IMR-90 (cell line): ENCODE results near the gene PIGW. TPM values are rescaled to one million over a fixed set of nuclear protein-coding genes. Genes with fewer than 3 reads are reported as not detected.

Source experiments
- ATAC-seq: fragments of 200-7000 bp; cut with Tn5 transposase; 2 replicates; pipeline ENCODE4 v1.9.1; 2020; ENCODE audit warnings: low read depth, mild to moderate bottlenecking, moderate library complexity
- BruUV-seq: library from RNA; stranded (reverse); fragments of 400-500 nt; replicated peaks from 2 replicates; lab custom pipeline; 2021; lab: Mats Ljungman, UMichigan
- CTCF ChIA-PET: fragments of 300-600 bp; formaldehyde crosslinking; extraction: SDS; loops from one replicate; lab custom pipeline; 2021; ENCODE audit warnings: antibody characterized with exemption; lab: Yijun Ruan, JAX
- POLR2A ChIA-PET: fragments of 300-600 bp; sonication (Branson Sonifier 250); formaldehyde crosslinking; loops from one replicate; lab custom pipeline; 2022; ENCODE audit warnings: antibody characterized with exemption; ENCODE audit not compliant: unreplicated experiment; lab: Charles Lee
- DNase-seq: peaks from one replicate; pipeline ENCODE4 v3.0.0; 2013
- H2AFZ ChIP-seq: replicated peaks from 2 replicates; pipeline ENCODE3; 2013; ENCODE audit warnings: low read length, mild to moderate bottlenecking; ENCODE audit not compliant: poor library complexity
- H2AK5ac ChIP-seq: 2 replicates; pipeline ENCODE4 v1.6.1; 2013; ENCODE audit warnings: low read depth, low read length, inconsistent platforms
- H2AK9ac ChIP-seq: replicated peaks from 2 replicates; pipeline ENCODE3; 2013; ENCODE audit warnings: mild to moderate bottlenecking, low read depth, low read length, moderate library complexity; ENCODE audit not compliant: poor library complexity
- H2BK120ac ChIP-seq: 2 replicates; pipeline ENCODE4 v1.6.1; 2013; ENCODE audit warnings: low read depth, low read length, inconsistent platforms
- H2BK15ac ChIP-seq: 3 replicates; pipeline ENCODE4 v1.6.1; 2013; ENCODE audit warnings: low read depth, low read length, inconsistent platforms
- H2BK20ac ChIP-seq: 2 replicates; pipeline ENCODE4 v1.6.1; 2013; ENCODE audit warnings: low read depth, mild to moderate bottlenecking, inconsistent platforms, low read length, moderate library complexity
- H2BK5ac ChIP-seq: 2 replicates; pipeline ENCODE4 v1.6.1; 2013; ENCODE audit warnings: mild to moderate bottlenecking, low read depth, low read length, inconsistent platforms; ENCODE audit not compliant: poor library complexity, severe bottlenecking
- H3K14ac ChIP-seq: replicated peaks from 2 replicates; pipeline ENCODE4 v1.6.1; 2013; ENCODE audit warnings: low read depth, low read length, inconsistent platforms
- H3K18ac ChIP-seq: 2 replicates; pipeline ENCODE4 v1.6.1; 2013; ENCODE audit warnings: low read depth, low read length, control low read depth
- H3K23ac ChIP-seq: 2 replicates; pipeline ENCODE4 v1.6.1; 2013; ENCODE audit warnings: low read depth, low read length, inconsistent platforms
- H3K27ac ChIP-seq: 2 replicates; pipeline ENCODE4 v1.5.1; 2013; ENCODE audit warnings: mild to moderate bottlenecking, control low read depth, low read length; ENCODE audit not compliant: insufficient read depth
- H3K27me3 ChIP-seq: 2 replicates; pipeline ENCODE4 v1.6.1; 2013; ENCODE audit warnings: low read length; ENCODE audit not compliant: control insufficient read depth, insufficient read depth
- H3K36me3 ChIP-seq: 2 replicates; pipeline ENCODE4 v1.6.1; 2013; ENCODE audit warnings: low read length, mixed read lengths; ENCODE audit not compliant: control insufficient read depth, insufficient read depth
- H3K4ac ChIP-seq: 2 replicates; pipeline ENCODE4 v1.6.1; 2013; ENCODE audit warnings: low read depth, low read length, inconsistent platforms
- H3K4me1 ChIP-seq: 2 replicates; pipeline ENCODE4 v1.6.1; 2013; ENCODE audit warnings: low read length, mixed read lengths; ENCODE audit not compliant: control insufficient read depth, insufficient read depth
- H3K4me2 ChIP-seq: 2 replicates; pipeline ENCODE4 v1.6.1; 2013; ENCODE audit warnings: low read depth, mild to moderate bottlenecking, control low read depth, low read length, moderate library complexity
- H3K4me3 ChIP-seq: 2 replicates; pipeline ENCODE4 v1.5.1; 2013; ENCODE audit warnings: low read depth, mild to moderate bottlenecking, control low read depth, low read length, moderate library complexity; ENCODE audit not compliant: insufficient read depth
- H3K56ac ChIP-seq: 2 replicates; pipeline ENCODE4 v1.6.1; 2013; ENCODE audit warnings: low read length, inconsistent platforms; ENCODE audit not compliant: insufficient read depth; ENCODE audit errors: extremely low read depth
- H3K79me1 ChIP-seq, 2 experiments: 2 replicates each; pipeline ENCODE4 v1.6.1; 2013; ENCODE audit warnings: low read length in 2 of 2, inconsistent platforms in 1 of 2, low read depth in 1 of 2
- H3K9ac ChIP-seq: 2 replicates; pipeline ENCODE4 v1.6.1; 2013; ENCODE audit warnings: low read depth, low read length, control low read depth
- H3K9me1 ChIP-seq: 2 replicates; pipeline ENCODE4 v1.6.1; 2013; ENCODE audit warnings: low read length, inconsistent platforms; ENCODE audit not compliant: insufficient read depth
- H3K9me3 ChIP-seq: 2 replicates; pipeline ENCODE4 v1.6.1; 2013; ENCODE audit warnings: low read length; ENCODE audit not compliant: control insufficient read depth, insufficient read depth
- H4K20me1 ChIP-seq: 2 replicates; pipeline ENCODE4 v1.6.1; 2013; ENCODE audit warnings: low read length, inconsistent platforms; ENCODE audit not compliant: insufficient read depth
- H4K5ac ChIP-seq: 2 replicates; pipeline ENCODE4 v1.6.1; 2013; ENCODE audit warnings: mild to moderate bottlenecking, low read depth, low read length, control low read depth
- H4K8ac ChIP-seq, 2 experiments: 2 replicates each; pipeline ENCODE4 v1.6.1; 2013; ENCODE audit warnings: low read depth in 2 of 2, low read length in 2 of 2, control low read depth in 1 of 2, inconsistent platforms in 1 of 2
- H4K91ac ChIP-seq: 2 replicates; pipeline ENCODE4 v1.6.1; 2013; ENCODE audit warnings: low read depth, low read length, inconsistent platforms; ENCODE audit not compliant: insufficient read depth
- CEBPB ChIP-seq: IDR thresholded peaks from 2 replicates; pipeline ENCODE4 v1.6.1; 2012; ENCODE audit warnings: low read depth, low read length, improper control_type of control experiment
- FOS ChIP-seq: fragments of 150-350 bp; IDR thresholded peaks from 2 replicates; pipeline ENCODE4 v1.6.1; 2016; ENCODE audit warnings: low read depth, low read length
- POLR2A ChIP-seq: IDR thresholded peaks from 2 replicates; pipeline ENCODE4 v1.6.1; 2012; ENCODE audit warnings: mild to moderate bottlenecking, low read depth, low read length
- RAD21 ChIP-seq: IDR thresholded peaks from 2 replicates; pipeline ENCODE4 v1.6.1; 2012; ENCODE audit warnings: low read length, improper control_type of control experiment
- RFX5 ChIP-seq: IDR thresholded peaks from 2 replicates; pipeline ENCODE4 v1.8.0; 2012; ENCODE audit warnings: low read depth, mild to moderate bottlenecking, low read length, moderate library complexity
- WGBS, 2 experiments: methylation state at CpG; one replicate each; pipeline versions ENCODE4 v1.1.5 to v1.1.7; 2013; ENCODE audit warnings: missing lambda C conversion rate in 2 of 2; ENCODE audit not compliant: insufficient read length in 1 of 2; ENCODE audit errors: extremely low coverage in 2 of 2; 5-methylcytosine and 5-hydroxymethylcytosine counted together
- dilution Hi-C: fragments of 300-500 bp; cut with HindIII; formaldehyde crosslinking; loops from one replicate; pipeline ENCODE4 v1.14.3; 2018; ENCODE audit warnings: low sequenced_read_pairs; ENCODE audit not compliant: unreplicated experiment
- in situ Hi-C: fragments of 300-500 bp; cut with MboI; formaldehyde crosslinking; loops from 3 replicates; pipeline ENCODE4 v1.14.3; 2019; ENCODE audit warnings: low sequenced_read_pairs, inconsistent platforms, mixed read lengths
- intact Hi-C: fragments of 100-400 bp; cut with micrococcal nuclease; formaldehyde crosslinking; loops from 2 replicates; pipeline ENCODE4 v1.10.0; 2022
- polyA plus RNA-seq, 3 experiments: library from polyadenylated mRNA; depleted of rRNA; stranded (reverse); fragments of >200 nt; gene quantifications; 2 replicates each; pipeline ENCODE4 v1.2.3, GENCODE V29; 2012; ENCODE audit warnings: low replicate concordance in 1 of 3
- total RNA-seq: library from RNA; depleted of rRNA; stranded (reverse); fragments of >200 nt; gene quantifications from 2 replicates; pipeline ENCODE4 v1.2.3, GENCODE V29; 2012

Gene PIGW
- total and polyA plus RNA-seq, 2 of the 4 experiments (the other 2 are of a cell fraction): 4.5 to 5.5 TPM

DNA sequence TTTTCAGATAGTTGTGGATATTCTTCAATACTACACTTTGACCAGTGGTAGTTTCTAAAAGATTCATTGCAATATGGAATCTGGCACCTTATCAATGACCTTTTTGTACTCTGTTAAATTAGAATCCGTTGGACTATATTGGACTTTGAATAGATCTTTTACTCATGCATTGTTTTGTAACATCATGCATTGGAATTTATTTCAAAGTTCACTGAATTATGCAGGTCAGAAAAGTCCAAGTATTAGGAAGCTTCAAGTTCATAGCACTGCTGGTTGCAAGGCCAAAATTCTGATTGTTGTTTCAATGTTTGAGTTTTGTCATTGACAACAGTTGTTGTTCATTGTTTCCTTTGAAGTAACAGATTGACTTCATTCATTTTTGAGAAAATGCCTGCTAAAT lies 49.0 kb downstream of the PIGW start:
- intact Hi-C loops: no loop called here
- Histone ChIP-seq H3K4me3 (no peak overlapping the region), H2BK20ac (no peak overlapping the region), H3K9ac (no peak overlapping the region), H4K5ac (no peak overlapping the region), H3K9me3 (no peaks in the 10 kb centered on the region), H2BK120ac (no peak overlapping the region), H4K8ac (no peak overlapping the region), H2BK15ac (no peak overlapping the region), H3K14ac (no peak overlapping the region), H3K27ac (no peak overlapping the region), H3K4me1 (no peaks in the 10 kb centered on the region), H3K79me1 (peaks cover 40 to 44% of the 10 kb centered on the region in 2 experiments), H2BK5ac (no peak overlapping the region), H3K23ac (no peak overlapping the region), H4K20me1 (peaks cover 8% of the 10 kb centered on the region; the same call in 1 of the 2 replicates), H3K18ac (no peak overlapping the region), H4K91ac (no peak overlapping the region), H3K4me2 (no peak overlapping the region), H2AK9ac (no peak overlapping the region), H2AK5ac (no peak overlapping the region), H3K56ac (no peak overlapping the region), H3K9me1 (no peaks in the 10 kb centered on the region), H3K27me3 (no peaks in the 10 kb centered on the region), H3K36me3 (peaks cover 52% of the 10 kb centered on the region), H3K4ac (no peak overlapping the region), H2AFZ (no peak overlapping the region)
- no TSS peak for BruUV-seq
- CTCF ChIA-PET: no interaction called here
- TF ChIP-seq RFX5 (no peak), RAD21 (no peak), POLR2A (no peak), FOS (no peak), CEBPB (no peak)
- POLR2A ChIA-PET: no interaction called here
- WGBS, 2 experiments: no CpG with 5 or more reads among the region's 1 CpG
- no peak for ATAC-seq
- no peak for DNase-seq
- in situ Hi-C loops: no loop called here
- dilution Hi-C loops: no loop called here
